HL-60 (cell line): Measurements from ENCODE around the gene ATP1A4.

Experiments used
- DNase-seq, 2 experiments: peaks; one replicate each; pipeline ENCODE4 v3.0.0-alpha.2; 2010 to 2020; ENCODE audit warnings: low read depth in 1 of 2, low spot score in 1 of 2
- H3K27ac ChIP-seq: fragments of 250-450 bp; sonication (Bioruptor Pico); replicated peaks from 2 replicates; pipeline ENCODE4 v1.5.1; 2020; ENCODE audit warnings: mild to moderate bottlenecking, moderate library complexity
- H3K27me3 ChIP-seq: fragments of 250-450 bp; sonication (Bioruptor Pico); 2 replicates; pipeline ENCODE4 v1.5.1; 2021; ENCODE audit warnings: mild to moderate bottlenecking, moderate library complexity; ENCODE audit not compliant: insufficient read depth, poor library complexity, severe bottlenecking
- H3K4me3 ChIP-seq: replicated peaks from 2 replicates; pipeline ENCODE4 v1.5.1; 2011; ENCODE audit warnings: mild to moderate bottlenecking, control low read depth, low read length; ENCODE audit not compliant: insufficient read depth
- GABPA ChIP-seq: IDR thresholded peaks from 2 replicates; pipeline ENCODE4 v1.6.1; 2012; ENCODE audit warnings: low read depth
- POLR2AphosphoS5 ChIP-seq: IDR thresholded peaks from 2 replicates; pipeline ENCODE4 v1.6.1; 2012; ENCODE audit warnings: low read depth
- REST ChIP-seq: IDR thresholded peaks from 2 replicates; pipeline ENCODE4 v1.6.1; 2012; ENCODE audit warnings: low read depth; ENCODE audit not compliant: insufficient replicate concordance
- SPI1 ChIP-seq: IDR thresholded peaks from 2 replicates; pipeline ENCODE4 v1.6.1; 2012; ENCODE audit warnings: low read depth, mild to moderate bottlenecking, borderline replicate concordance
- TF ChIP-seq, protein P1 (sequence below): IDR thresholded peaks from one replicate; pipeline ENCODE4 v1.5.1; 2011; ENCODE audit warnings: low read length, control low read depth, inconsistent platforms; ENCODE audit not compliant: insufficient read depth

Gene ATP1A4

DNA sequence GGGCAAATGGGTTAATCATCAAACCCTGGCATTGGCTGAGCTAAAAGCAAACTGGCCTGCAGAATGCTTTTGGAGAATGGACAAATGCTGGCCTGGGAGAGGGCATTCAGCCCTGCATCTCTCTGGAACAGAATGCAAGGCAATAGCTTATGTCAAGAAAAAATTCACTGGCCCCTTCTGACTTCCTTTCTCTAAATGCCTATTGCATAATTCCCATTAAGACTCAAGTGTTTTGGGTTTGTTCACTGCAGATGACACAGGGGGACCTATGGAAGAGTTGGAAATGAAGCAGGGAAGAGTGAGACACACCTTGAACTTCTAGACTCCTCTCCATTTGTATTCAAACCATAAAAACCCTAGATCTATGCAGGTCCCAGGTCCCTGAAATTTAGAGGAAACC, 69.7 kb downstream of the ATP1A4 start:
- TF ChIP-seq, protein P1, sequence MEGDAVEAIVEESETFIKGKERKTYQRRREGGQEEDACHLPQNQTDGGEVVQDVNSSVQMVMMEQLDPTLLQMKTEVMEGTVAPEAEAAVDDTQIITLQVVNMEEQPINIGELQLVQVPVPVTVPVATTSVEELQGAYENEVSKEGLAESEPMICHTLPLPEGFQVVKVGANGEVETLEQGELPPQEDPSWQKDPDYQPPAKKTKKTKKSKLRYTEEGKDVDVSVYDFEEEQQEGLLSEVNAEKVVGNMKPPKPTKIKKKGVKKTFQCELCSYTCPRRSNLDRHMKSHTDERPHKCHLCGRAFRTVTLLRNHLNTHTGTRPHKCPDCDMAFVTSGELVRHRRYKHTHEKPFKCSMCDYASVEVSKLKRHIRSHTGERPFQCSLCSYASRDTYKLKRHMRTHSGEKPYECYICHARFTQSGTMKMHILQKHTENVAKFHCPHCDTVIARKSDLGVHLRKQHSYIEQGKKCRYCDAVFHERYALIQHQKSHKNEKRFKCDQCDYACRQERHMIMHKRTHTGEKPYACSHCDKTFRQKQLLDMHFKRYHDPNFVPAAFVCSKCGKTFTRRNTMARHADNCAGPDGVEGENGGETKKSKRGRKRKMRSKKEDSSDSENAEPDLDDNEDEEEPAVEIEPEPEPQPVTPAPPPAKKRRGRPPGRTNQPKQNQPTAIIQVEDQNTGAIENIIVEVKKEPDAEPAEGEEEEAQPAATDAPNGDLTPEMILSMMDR, result no peak
- no peaks in the 10 kb centered on the region for H3K27me3 ChIP-seq
- no peak overlapping the region for H3K4me3 ChIP-seq
- DNase-seq, result no peak
- no peak overlapping the region for H3K27ac ChIP-seq

DNA sequence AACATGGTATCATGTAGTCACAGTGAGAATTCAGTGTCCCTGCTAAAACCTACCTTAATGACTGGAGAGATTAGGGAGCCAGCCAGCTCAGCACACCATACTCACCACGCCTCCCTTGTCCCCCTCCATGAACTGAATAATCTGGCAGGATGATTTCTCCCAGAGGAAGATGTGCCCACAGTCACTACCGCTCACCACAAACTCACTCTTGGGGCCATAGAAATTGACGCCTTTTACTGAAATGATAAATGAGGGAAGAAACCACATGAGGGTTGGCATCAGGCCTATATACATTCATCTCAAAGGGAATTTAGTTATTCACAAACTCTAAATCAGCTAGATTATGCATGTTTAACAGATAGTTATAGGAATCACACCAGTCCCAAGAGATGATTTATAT, 71.1 kb downstream of the ATP1A4 start:
- Histone ChIP-seq H3K4me3 (no peak overlapping the region), H3K27me3 (no peaks in the 10 kb centered on the region), H3K27ac (no peak overlapping the region)
- no peak for TF ChIP-seq GABPA
- TF ChIP-seq SPI1, result no peak
- no peak for TF ChIP-seq REST
- TF ChIP-seq, protein P1, result no peak
- TF ChIP-seq POLR2AphosphoS5, result no peak
- no peak for DNase-seq

GRCh38 chr1:160224606-160225005, 73.2 kb downstream of the ATP1A4 start:
- no peak overlapping the region for H3K27ac ChIP-seq
- no peak for DNase-seq
- H3K4me3 ChIP-seq, result no peak overlapping the region
- no peaks in the 10 kb centered on the region for H3K27me3 ChIP-seq
- TF ChIP-seq GABPA, result no peak
- TF ChIP-seq, protein P1, result no peak
- TF ChIP-seq POLR2AphosphoS5, result no peak
- no peak for TF ChIP-seq SPI1
- no peak for TF ChIP-seq REST

GRCh38 chr1:160225345-160225744, 73.9 kb downstream of the ATP1A4 start:
- H3K27ac ChIP-seq, result no peak overlapping the region
- DNase-seq, result no peak
- H3K27me3 ChIP-seq, result no peaks in the 10 kb centered on the region
- TF ChIP-seq REST (no peak), GABPA (no peak), SPI1 (no peak), POLR2AphosphoS5 (no peak)
- TF ChIP-seq, protein P1, result no peak
- no peak overlapping the region for H3K4me3 ChIP-seq
